Activated T-helper 1 cell treated with anti-CD3 and anti-CD28 coated beads, Interleukin-12 subunit alpha, Interleukin-12 subunit beta, Interleukin-2, Interleukin-4 antibody, amounts not matched to agents 30 ng/mL and 10 ng/mL and 1 ng/mL, durations not matched to agents 14 hours and 24 hours and 36 hours (primary cell): ENCODE results near the gene EHMT1. TPM values are rescaled to one million over a fixed set of nuclear protein-coding genes. Genes with fewer than 3 reads are reported as not detected.
"Not testable (repeated sequence)": the region's sequence is repeated elsewhere in the genome, so short reads cannot be mapped to it uniquely, and the experiment has no call there.

Experiments used
- DNase-seq: peaks from one replicate; pipeline ENCODE4 v3.0.0; 2021; ENCODE audit warnings: low spot score
- H3K27ac Mint-ChIP-seq: one replicate; pipeline ENCODE4 v1.8.0; 2021; ENCODE audit warnings: mild to moderate bottlenecking, mixed read lengths
- H3K27me3 Mint-ChIP-seq: one replicate; pipeline ENCODE4 v1.8.0; 2022; ENCODE audit warnings: mild to moderate bottlenecking, moderate library complexity, mixed read lengths; ENCODE audit not compliant: insufficient read depth
- H3K36me3 Mint-ChIP-seq: one replicate; pipeline ENCODE4 v1.8.0; 2021; ENCODE audit warnings: low read depth, mixed read lengths
- H3K4me1 Mint-ChIP-seq: one replicate; pipeline ENCODE4 v1.8.0; 2021; ENCODE audit warnings: low read depth, mixed read lengths
- H3K4me3 Mint-ChIP-seq: one replicate; pipeline ENCODE4 v1.8.0; 2021; ENCODE audit warnings: mild to moderate bottlenecking, moderate library complexity, mixed read lengths
- H3K9me3 Mint-ChIP-seq: one replicate; pipeline ENCODE4 v1.8.0; 2021; ENCODE audit warnings: mixed read lengths
- intact Hi-C: fragments of 100-400 bp; cut with micrococcal nuclease; formaldehyde crosslinking; loops from one replicate; pipeline ENCODE4 v1.15.1; 2024
- total RNA-seq: library from RNA; stranded (reverse); gene quantifications from 2 replicates; pipeline ENCODE4 v1.2.3, GENCODE V29; 2022

Gene EHMT1
- total RNA-seq, 1 donor from 2014 or later: 97.0 TPM

GRCh38 chr9:137883977-137884376 is 265.2 kb downstream of the EHMT1 start:
- H3K4me1 Mint-ChIP-seq, H3K9me3 Mint-ChIP-seq, H3K27me3 Mint-ChIP-seq, H3K36me3 Mint-ChIP-seq, intact Hi-C loops, H3K27ac Mint-ChIP-seq, H3K4me3 Mint-ChIP-seq, DNase-seq: not testable (repeated sequence)

GRCh38 chr9:137884547-137884946 is 265.7 kb downstream of the EHMT1 start:
- H3K9me3 Mint-ChIP-seq, H3K27me3 Mint-ChIP-seq, H3K36me3 Mint-ChIP-seq, intact Hi-C loops, DNase-seq, H3K27ac Mint-ChIP-seq, H3K4me1 Mint-ChIP-seq, H3K4me3 Mint-ChIP-seq: not testable (repeated sequence)

GRCh38 chr9:137885121-137885520 is 266.3 kb downstream of the EHMT1 start:
- DNase-seq, H3K36me3 Mint-ChIP-seq, H3K27me3 Mint-ChIP-seq, H3K4me3 Mint-ChIP-seq, H3K27ac Mint-ChIP-seq, intact Hi-C loops, H3K9me3 Mint-ChIP-seq, H3K4me1 Mint-ChIP-seq: not testable (repeated sequence)

Other genes starting within 250 kb of the EHMT1 start
- 4.8 and 4.9 TPM in 2 replicates for gene EXD3, start 195.8 kb upstream of the EHMT1 start, total RNA-seq
- 0.49 and 0.54 TPM in 2 replicates for gene NOXA1, start 195.6 kb upstream of the EHMT1 start, total RNA-seq
- not detected in 2 replicates for gene ENTPD8, start 177.6 kb upstream of the EHMT1 start, total RNA-seq
- gene NSMF, start 159.7 kb upstream of the EHMT1 start, total RNA-seq: 57.2 and 58.9 TPM in 2 replicates
- 0.71 and 1.2 TPM in 2 replicates for gene PNPLA7, start 68.6 kb upstream of the EHMT1 start, total RNA-seq
- gene MRPL41, start 67.1 kb upstream of the EHMT1 start, total RNA-seq: 53.8 and 56.0 TPM in 2 replicates
- 50.3 and 52.1 TPM in 2 replicates for gene DPH7, start 40.1 kb upstream of the EHMT1 start, total RNA-seq
- gene ZMYND19, start 28.5 kb upstream of the EHMT1 start, total RNA-seq: 88.2 and 94.9 TPM in 2 replicates
- gene ARRDC1, start 13.3 kb upstream of the EHMT1 start, total RNA-seq: 65.7 and 70.3 TPM in 2 replicates